DLD1 (cell line): ENCODE results near the gene NEURL2.

ENCODE experiments used
- in situ Hi-C: cut with HindIII; loops from 2 replicates; pipeline ENCODE4 v1.10.0; 2017; ENCODE audit warnings: low sequenced_read_pairs

The NEURL2 gene

DNA sequence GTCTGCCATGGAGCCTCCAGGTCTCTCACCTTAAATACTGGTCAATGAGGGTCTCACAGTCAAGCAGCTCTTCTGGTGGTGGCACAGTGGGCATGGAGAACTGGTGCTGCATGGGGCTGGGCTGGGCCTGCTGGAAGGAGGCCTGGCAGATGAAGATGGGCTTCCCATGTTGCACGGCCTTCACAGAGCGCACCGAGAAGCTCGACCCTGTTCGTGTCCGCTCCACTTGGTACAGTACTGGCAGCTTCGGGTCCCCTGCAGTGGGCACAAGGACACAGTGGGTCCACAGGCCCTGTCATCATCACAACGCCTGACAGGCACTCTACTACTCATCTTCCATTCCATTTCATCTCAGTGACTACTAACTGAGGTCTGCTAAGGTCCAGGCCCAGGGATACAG lies 42.6 kb downstream of the NEURL2 start:
- in situ Hi-C loops = no loop called here

DNA sequence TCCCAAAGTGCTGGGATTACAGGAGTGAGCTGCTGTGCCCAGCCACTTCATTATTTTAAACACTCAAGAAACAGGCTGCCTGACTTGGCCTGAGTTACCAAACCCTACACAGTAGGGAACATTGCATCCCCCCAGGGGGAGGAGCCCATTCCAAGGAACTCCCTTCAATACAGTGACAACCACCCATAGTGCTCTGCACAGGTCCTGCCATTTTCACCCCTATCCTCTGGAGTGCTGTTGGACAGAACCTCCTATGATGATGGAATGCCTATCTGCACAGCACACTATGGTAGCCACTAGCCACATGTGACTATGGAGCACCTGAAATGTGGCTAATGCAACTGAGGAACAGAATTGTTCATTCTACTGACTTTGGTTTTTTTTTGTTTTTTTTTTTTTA lies 45.6 kb downstream of the NEURL2 start:
- in situ Hi-C loops = no loop called here

DNA sequence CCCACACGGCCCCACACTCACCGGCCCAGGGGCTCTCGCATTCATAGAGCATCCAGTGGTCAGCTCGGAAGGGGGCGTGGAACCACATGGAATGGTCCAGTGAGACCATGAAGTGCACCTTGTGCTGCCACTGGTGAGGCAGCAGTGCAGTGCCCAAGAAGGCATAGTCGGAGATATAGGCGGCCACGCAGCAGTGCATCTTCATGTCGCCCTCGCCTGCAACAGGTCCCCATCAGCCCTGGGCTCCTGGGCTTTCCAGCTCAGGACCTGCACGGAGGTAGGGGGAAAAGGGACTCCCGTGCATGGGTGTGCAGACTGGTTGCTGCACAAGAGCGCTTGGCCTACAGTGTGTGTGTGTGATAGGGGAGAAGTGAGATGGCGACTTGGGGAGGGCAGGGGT lies 47.5 kb downstream of the NEURL2 start:
- in situ Hi-C loops = no loop called here

DNA sequence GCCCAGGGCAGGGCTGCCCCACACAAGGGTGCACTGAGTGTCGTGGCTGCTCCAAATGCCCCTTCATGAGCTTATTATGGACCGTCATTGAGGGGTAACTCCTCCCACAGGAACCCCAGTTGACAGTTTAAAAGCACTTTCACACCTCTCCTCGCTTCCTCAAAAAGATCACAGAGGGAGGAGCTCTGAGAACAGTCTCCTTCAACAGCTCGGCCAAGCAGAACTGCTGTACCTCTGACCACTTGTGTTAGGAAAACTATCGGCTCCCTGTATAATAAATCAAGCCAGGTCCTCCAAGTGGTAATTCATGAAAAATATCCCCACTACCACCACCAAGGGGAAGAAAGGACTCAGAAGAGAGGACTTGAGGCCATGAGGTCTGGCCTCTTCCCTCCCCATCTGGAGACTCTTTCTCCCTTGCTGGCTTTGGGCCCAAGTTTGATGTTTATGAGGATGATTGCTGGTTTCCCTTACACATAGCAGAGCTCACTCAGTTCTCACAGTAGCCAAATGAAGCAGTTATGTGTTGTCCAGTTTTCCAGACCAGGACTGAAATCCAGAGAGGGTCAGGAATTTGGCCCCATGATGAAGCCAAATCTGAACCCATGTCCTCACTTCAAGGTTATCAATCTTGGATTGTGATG lies 48.7 kb downstream of the NEURL2 start:
- in situ Hi-C loops = no loop called here

DNA sequence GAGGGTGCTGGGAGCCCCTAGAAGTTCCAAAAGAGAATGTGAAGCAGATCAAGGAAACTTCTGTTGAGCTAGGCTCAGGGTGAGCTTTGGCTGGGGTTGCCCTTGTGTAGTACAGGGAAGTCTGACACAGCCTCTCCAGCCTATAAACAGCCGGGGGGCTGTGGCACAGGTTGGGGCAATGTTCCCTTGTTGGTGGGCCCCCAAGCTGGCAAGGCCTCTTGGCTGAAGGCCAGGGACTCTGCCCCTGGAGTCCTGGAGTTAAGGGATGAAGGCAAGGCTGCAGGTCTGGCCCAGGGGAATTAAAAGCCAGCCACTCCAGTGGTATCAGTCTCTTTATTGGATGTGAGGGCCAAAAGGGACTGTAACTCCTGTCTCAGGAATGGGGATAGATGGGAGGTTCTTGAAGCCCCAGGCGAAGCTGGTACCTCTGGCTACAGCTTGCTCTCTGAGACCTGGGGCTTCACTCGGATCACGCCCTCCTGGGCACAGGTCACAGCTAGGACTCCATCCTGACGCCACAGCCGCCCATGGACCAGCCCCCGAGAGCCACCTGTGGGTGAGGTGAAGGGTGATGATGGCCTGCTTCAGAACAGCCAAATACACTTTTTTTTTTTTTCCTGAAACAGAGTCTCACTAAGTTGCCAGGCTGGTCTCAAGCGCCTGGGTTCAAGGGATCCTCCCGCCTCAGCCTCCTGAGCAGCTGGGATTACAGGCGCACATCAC lies 49.4 kb downstream of the NEURL2 start:
- in situ Hi-C loops = no loop called here

DNA sequence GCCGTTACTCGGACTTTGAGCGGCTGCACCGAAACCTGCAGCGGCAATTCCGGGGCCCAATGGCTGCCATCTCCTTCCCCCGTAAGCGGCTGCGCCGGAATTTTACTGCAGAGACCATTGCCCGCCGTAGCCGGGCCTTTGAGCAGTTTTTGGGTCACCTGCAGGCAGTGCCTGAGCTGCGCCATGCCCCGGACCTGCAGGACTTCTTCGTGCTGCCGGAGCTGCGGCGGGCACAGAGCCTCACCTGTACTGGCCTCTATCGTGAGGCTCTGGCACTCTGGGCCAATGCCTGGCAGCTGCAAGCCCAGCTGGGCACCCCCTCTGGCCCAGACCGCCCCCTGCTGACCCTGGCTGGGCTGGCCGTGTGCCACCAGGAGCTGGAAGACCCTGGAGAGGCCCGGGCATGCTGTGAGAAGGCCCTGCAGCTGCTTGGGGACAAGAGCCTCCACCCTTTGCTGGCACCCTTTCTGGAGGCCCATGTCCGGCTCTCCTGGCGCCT lies 50.3 kb downstream of the NEURL2 start:
- in situ Hi-C loops = no loop called here
